Stimulated activated CD8-positive, alpha-beta memory T cell treated with anti-CD3 and anti-CD28 coated beads, Interleukin-15, amount 100 ng/mL, for 4 hours (primary cell): ENCODE measurements around the gene PSMB4.
"Not testable (repeated sequence)": the region's sequence is repeated elsewhere in the genome, so short reads cannot be mapped to it uniquely, and the experiment has no call there.

ENCODE experiments used
- DNase-seq, 2 donors: peaks; one replicate each; pipeline ENCODE4 v3.0.0-alpha.2; 2020; ENCODE audit warnings: low read depth in 2 of 2

Gene PSMB4

DNA sequence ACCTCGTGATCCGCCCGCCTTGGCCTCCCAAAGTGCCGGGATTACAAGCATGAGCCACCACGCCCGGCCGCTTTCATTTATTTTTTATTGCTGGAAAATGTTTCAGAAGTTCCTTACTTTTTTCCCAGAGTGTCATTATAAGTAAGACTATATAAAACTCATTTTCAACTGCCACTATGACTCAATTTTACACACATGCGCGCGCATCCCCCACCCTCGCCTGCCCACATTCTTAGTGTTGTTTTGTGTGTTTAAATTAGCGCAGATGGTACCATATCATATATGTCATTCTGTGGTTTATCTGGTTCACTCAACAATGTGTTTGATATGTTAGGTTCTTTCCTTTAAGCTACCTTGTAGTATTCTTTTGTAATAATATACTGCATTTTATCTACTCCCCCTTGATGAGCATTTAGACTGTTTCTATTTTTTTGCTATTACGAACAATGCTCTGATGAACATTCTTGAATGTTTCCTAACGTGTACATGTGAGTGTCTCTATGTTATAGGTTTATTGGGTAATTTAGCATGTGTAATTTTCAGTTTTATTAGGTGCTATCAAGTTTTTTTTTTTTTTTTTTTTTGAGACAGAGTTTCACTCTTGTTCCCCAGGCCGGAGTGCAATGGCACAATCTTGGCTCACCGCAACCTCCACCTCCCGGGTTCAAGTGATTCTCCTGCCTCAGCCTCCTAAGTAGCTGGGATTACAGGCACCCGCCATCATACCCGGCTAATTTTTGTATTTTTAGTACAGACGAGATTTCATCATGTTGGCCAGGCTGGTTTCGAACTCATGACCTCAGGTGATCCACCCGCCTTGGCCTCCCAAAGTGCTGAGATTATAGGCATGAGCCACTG is 8.9 kb upstream of the PSMB4 start:
- DNase-seq = not testable (repeated sequence)

DNA sequence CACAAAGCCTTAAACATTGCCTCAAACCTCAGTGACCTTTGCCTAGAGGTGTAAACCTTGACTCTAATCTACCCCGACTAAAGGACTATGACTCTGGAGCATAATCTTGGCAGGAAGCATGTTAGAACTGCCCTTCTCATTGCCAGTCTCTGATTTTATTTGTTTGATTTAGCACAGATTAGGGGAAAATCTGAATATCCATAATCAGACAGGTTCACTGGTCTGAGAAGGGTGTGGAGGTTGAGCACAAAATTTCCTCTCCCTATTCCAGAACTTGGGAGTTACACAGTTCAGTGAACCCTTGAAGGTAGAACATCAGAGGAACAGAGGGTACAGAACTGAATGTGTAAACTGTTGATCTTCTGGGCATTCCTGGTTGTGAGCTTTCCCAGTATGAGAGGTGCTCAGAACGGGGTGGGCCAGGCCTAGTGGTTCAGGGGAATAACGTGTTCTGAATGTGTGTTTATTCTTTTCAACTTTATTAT is 8.3 kb upstream of the PSMB4 start:
- no peak for DNase-seq

DNA sequence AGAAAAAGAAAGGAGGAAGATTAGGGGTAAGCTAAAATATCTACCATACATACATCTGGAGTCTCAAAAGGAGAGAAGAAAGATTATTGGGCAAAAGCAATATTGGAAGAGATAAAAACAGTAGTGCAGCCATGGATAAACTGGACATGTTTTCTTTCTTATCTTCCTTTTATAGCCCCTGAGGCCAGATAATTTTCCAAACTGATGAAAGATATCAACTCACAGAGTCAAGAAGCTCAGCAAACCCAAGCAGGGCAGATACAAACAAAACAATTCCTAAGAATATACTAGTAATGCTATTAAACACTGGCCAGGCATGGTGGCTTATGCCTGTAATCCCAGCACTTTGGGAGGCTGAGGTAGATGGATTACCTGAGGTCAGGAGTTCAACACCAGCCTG is 5.8 kb upstream of the PSMB4 start:
- DNase-seq = no peak

GRCh38 chr1:151396265-151396664 is 3.1 kb upstream of the PSMB4 start:
- not testable (repeated sequence) for DNase-seq

DNA sequence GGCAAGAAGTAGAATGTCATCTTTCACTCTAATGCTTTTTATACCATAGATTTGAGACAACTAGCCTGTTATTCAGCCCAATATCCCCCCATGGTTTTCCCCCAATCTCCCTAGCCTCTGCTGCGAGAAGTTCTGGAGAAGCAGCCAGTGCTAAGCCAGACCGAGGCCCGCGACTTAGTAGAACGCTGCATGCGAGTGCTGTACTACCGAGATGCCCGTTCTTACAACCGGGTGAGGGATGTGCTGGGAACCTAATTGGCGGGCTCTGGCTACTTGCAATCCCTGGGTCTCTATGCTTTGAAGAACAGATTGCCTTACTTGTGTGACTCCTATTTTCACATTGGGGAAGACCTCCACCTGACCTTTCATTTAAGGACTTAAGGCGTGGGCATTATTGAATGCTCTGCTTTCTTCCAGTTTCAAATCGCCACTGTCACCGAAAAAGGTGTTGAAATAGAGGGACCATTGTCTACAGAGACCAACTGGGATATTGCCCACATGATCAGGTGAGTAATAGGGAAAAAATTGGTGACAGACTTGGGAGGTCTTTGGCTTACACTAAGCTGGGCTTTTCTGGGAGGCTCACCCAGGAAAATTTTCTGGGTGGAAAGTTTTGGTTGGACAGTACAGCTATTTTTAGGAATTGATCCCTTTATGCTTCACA is 1.9 kb downstream of the PSMB4 start:
- DNase-seq = no peak

GRCh38 chr1:151401860-151402259 is 2.5 kb downstream of the PSMB4 start:
- DNase-seq = no peak

DNA sequence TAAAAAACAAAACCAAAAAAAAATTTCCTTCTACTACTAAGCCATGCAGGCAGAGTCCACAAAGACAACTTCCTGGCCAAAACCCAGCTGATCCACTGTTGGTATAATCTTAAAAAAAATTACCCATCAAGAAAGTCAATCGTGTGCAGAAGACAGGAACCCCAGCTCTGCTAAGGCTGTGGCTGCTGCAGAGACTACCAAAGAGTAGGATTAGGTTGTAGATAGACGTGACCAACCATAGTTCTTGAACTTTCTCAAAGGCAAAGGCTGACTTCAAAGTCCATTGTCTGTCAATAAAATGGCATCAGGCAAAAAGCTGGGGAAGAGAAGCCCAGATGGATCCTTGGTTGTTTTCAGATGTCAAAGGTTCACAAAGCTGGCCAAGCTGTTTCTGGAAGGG is 3.4 kb downstream of the PSMB4 start:
- DNase-seq = no peak

- DNase-seq = no peak
Measured at GRCh38 chr1:151403612-151404011, 4.2 kb downstream of the PSMB4 start.

DNA sequence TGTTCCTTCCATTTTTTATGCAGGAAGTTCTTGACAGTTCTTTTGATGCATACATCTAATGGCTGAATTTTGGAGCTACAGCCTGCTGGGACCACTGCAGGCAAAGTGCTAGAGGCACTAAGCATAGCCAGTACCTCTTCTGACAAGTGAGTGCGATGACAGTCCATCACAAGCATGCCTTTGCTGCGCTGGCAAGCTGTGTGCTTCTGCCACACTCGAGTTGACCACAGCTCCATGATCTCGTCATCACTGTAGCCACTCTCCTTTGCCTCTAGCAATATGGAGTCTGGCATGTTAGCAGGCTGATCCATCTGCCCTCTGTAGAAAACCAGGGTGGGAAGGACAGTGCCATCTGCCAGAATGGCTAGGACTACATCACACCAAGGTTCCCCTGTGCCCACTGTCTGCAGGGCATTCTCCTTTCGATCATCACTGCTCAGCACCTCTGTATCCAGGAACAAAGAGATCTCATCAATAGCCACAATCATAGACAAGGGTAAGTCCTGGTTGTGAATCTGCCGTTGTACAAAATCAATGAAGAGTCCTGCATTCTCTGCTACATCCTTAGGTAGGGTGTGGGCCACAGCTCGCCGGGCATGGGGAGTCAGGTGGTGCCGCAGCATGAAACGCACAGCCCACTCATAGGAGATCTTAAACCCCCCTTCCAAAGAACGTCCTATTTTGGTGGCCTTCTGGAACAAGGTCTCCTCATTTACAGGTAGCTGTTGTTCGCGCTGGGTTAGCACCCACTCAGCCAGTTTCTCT is 6.0 kb downstream of the PSMB4 start:
- no peak for DNase-seq

GRCh38 chr1:151406176-151406575 is 6.8 kb downstream of the PSMB4 start:
- no peak for DNase-seq

GRCh38 chr1:151407304-151407703 is 7.9 kb downstream of the PSMB4 start:
- DNase-seq = no peak

GRCh38 chr1:151408891-151409290 is 9.5 kb downstream of the PSMB4 start:
- no peak for DNase-seq

GRCh38 chr1:151411884-151412283 is 12.5 kb downstream of the PSMB4 start:
- no peak for DNase-seq

DNA sequence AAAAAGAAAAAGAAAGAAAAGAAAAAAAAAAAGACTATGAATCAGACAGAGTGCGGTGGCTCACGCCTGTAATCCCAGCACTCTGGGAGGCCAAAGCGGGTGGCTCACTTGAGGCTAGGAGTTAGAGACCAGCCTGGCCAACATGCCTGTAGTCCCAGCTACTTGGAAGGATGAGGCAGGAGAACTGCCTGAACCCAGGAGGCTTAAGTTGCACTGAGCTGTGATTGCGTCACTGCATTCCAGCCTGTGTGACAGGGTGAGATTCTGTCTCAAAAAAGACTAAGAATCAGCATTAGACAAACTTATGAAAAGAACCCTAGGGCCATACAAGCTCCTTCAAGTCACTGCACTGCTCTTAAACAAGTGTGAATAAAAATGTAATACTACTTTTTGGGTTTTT is 16.9 kb downstream of the PSMB4 start:
- DNase-seq = no peak

- no peak for DNase-seq
Measured at GRCh38 chr1:151418081-151418480, 18.7 kb downstream of the PSMB4 start.

DNA sequence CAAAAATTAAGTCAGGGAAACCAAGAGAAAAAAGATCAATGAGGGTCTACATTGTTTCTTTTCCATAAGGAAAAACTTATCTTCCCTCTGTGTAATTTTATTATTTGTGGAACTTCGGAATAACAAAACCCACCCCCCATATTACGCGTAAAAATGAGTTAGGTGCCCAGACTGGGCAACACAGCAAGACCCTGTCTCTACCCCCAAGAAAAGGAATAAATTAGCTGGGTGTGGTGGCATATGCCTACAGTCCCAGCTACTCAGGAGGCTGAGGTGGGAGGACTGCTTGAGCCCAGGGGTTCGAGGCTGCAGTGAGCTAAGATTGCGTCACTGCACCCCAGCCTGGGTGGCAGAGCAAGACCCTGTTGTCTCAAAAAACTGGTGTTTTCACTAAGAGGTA is 20.4 kb downstream of the PSMB4 start:
- DNase-seq = no peak

GRCh38 chr1:151425103-151425502 is 25.7 kb downstream of the PSMB4 start:
- DNase-seq = no peak

GRCh38 chr1:151428068-151428467 is 28.7 kb downstream of the PSMB4 start:
- DNase-seq = no peak

GRCh38 chr1:151433827-151434226 is 34.5 kb downstream of the PSMB4 start:
- not testable (repeated sequence) for DNase-seq

- DNase-seq = no peak
Measured at GRCh38 chr1:151435174-151435573, 35.8 kb downstream of the PSMB4 start.

- no peak for DNase-seq
Measured at GRCh38 chr1:151436985-151437384, 37.6 kb downstream of the PSMB4 start.

DNA sequence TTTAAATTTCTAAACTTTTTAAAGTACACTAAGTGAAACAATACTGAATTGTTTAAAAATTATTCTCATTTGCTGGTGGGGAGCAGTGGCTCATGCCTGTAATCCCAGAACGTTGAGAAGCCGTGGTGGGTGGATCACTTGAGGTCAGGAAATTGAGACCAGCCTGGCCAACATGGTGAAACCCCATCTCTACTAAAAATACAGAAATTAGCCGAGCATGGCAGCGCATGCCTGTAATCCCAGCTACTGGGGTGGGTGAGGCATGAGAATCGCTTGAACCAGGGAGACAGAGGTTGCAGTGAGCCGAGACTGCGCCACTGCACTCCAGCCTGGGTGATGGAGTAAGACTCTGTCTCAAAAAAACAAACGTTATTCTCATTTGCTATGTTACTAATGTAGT is 38.0 kb downstream of the PSMB4 start:
- not testable (repeated sequence) for DNase-seq
